ENCODE results near the gene ABHD13. TPM values are rescaled to one million over a fixed set of nuclear protein-coding genes. Genes with fewer than 3 reads are reported as not detected.

Gene ABHD13
- total and polyA plus RNA-seq, 12 donors, result 3.1 to 5.9 (median 4.4) TPM

- TF ChIP-seq CTCF (IDR thresholded peaks at IDR 0.05), result no peak
- WGBS, 2 donors, result 62 to 66% methylated on average over 3 of the region's 3 CpGs
- ATAC-seq (no peak), DNase-seq (no peak)
- intact Hi-C loops (cut with DNase I), result no loop called here
- Histone ChIP-seq H3K36me3 (no peaks in the 10 kb centered on the region), H3K27me3 (peaks cover 0 to 14% (median 0%) of the 10 kb centered on the region in 7 donors), H3K4me1 (no peaks in the 10 kb centered on the region), H3K9me3 (no peaks in the 10 kb centered on the region), H3K4me3 (no peak overlapping the region), H3K27ac (no peak overlapping the region)
These were observed 35.5 kb upstream of the ABHD13 start for GRCh38 chr13:108182652-108183051.

GRCh38 chr13:108185223-108185622, 33.0 kb upstream of the ABHD13 start:
- DNase-seq, result no peak
- H3K27me3 ChIP-seq, result peaks cover 0 to 26% (median 0%) of the 10 kb centered on the region in 7 donors
- 73 to 78% methylated on average over 3 of the region's 3 CpGs for WGBS, 2 donors
- TF ChIP-seq CTCF (IDR thresholded peaks at IDR 0.05), result no peak
- intact Hi-C loops (cut with DNase I), result no loop called here
- no peaks in the 10 kb centered on the region for H3K4me1 ChIP-seq
- no peaks in the 10 kb centered on the region for H3K36me3 ChIP-seq
- no peak overlapping the region for H3K4me3 ChIP-seq
- no peak for ATAC-seq
- H3K9me3 ChIP-seq, result no peaks in the 10 kb centered on the region
- no peak overlapping the region for H3K27ac ChIP-seq

GRCh38 chr13:108188260-108188659, 29.9 kb upstream of the ABHD13 start:
- TF ChIP-seq CTCF (IDR thresholded peaks at IDR 0.05), result no peak
- no peak overlapping the region for H3K4me3 ChIP-seq
- H3K27ac ChIP-seq, result no peak overlapping the region
- WGBS, 2 donors, result 60 to 67% methylated on average over 2 of the region's 2 CpGs
- no peak for ATAC-seq
- H3K9me3 ChIP-seq, result peaks cover 0 to 4% (median 0%) of the 10 kb centered on the region in 11 donors
- peaks cover 0 to 20% (median 0%) of the 10 kb centered on the region in 7 donors for H3K27me3 ChIP-seq
- H3K4me1 ChIP-seq, result no peaks in the 10 kb centered on the region
- intact Hi-C loops (cut with DNase I), result no loop called here
- H3K36me3 ChIP-seq, result no peaks in the 10 kb centered on the region
- no peak for DNase-seq

GRCh38 chr13:108190897-108191296, 27.3 kb upstream of the ABHD13 start:
- Histone ChIP-seq H3K4me3 (no peak overlapping the region), H3K9me3 (peaks cover 0 to 19% (median 0%) of the 10 kb centered on the region in 11 donors), H3K27me3 (peaks cover 0 to 20% (median 0%) of the 10 kb centered on the region in 7 donors), H3K27ac (no peak overlapping the region), H3K36me3 (no peaks in the 10 kb centered on the region), H3K4me1 (no peaks in the 10 kb centered on the region)
- no peak for TF ChIP-seq CTCF (IDR thresholded peaks at IDR 0.05)
- WGBS, 2 donors, result 45 to 54% methylated on average over 3 of the region's 3 CpGs
- DNase-seq (no peak), ATAC-seq (no peak)
- intact Hi-C loops (cut with DNase I), result no loop called here

Data from heart right ventricle (tissue), 16 donors.